Measurements from ENCODE around the gene RPS6KA5. TPM values are rescaled to one million over a fixed set of nuclear protein-coding genes. Genes with fewer than 3 reads are reported as not detected.

Gene RPS6KA5
- total RNA-seq, 1 donor from 2014 or later: 8.0 TPM

DNA sequence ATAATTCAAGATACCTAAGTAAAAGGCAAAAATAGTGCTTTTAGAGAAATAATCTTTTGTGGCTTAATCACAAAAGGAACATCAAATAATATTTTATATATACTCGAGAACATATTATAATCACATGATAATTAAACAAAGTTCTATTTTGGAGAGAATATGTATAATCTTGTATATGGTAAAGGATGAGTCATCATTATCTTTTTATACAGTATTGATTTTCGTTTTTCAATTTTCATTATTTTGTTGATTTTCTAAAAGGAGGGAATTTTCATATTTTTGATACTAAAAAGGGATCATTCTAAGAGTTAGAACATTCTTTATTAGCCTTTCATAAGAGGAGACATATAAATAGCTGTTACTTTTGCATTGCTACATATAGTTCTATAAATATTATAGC is 166.9 kb downstream of the RPS6KA5 start:
- ATAC-seq (no peak), DNase-seq (no peak)
- Histone ChIP-seq H3K9me3 (no peaks in the 10 kb centered on the region), H3K4me1 (no peaks in the 10 kb centered on the region), H3K27me3 (no peaks in the 10 kb centered on the region), H3K36me3 (peaks cover 22% of the 10 kb centered on the region), H3K27ac (no peak overlapping the region), H3K4me3 (no peak overlapping the region)
- intact Hi-C loops (cut with DNase I): no loop called here
- TF ChIP-seq, protein P1, sequence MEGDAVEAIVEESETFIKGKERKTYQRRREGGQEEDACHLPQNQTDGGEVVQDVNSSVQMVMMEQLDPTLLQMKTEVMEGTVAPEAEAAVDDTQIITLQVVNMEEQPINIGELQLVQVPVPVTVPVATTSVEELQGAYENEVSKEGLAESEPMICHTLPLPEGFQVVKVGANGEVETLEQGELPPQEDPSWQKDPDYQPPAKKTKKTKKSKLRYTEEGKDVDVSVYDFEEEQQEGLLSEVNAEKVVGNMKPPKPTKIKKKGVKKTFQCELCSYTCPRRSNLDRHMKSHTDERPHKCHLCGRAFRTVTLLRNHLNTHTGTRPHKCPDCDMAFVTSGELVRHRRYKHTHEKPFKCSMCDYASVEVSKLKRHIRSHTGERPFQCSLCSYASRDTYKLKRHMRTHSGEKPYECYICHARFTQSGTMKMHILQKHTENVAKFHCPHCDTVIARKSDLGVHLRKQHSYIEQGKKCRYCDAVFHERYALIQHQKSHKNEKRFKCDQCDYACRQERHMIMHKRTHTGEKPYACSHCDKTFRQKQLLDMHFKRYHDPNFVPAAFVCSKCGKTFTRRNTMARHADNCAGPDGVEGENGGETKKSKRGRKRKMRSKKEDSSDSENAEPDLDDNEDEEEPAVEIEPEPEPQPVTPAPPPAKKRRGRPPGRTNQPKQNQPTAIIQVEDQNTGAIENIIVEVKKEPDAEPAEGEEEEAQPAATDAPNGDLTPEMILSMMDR (IDR thresholded peaks at IDR 0.05): no peak

DNA sequence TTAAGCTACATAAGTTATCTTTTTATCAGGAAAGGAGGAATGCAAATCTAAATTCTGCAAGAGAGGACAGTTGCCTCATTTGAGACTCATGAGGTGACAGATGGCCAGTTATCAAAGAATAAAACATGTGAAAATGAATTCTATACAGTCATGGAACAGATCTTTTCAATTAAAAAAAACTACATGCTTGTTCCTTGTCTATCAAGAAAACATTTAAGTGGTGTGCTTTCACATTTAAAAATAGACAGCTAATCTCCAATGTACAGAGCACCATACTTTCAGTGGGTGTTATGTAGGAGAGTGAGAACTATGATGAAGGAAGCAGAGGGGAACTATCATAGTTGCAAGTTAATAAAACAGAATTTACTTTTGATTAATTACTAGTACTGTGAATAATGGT is 167.5 kb downstream of the RPS6KA5 start:
- no peaks in the 10 kb centered on the region for H3K9me3 ChIP-seq
- peaks cover 17% of the 10 kb centered on the region for H3K36me3 ChIP-seq
- H3K27me3 ChIP-seq: no peaks in the 10 kb centered on the region
- intact Hi-C loops (cut with DNase I): no loop called here
- H3K4me1 ChIP-seq: no peaks in the 10 kb centered on the region
- DNase-seq (no peak), ATAC-seq (no peak)
- no peak overlapping the region for H3K4me3 ChIP-seq
- no peak overlapping the region for H3K27ac ChIP-seq
- TF ChIP-seq, protein P1 (IDR thresholded peaks at IDR 0.05): no peak

DNA sequence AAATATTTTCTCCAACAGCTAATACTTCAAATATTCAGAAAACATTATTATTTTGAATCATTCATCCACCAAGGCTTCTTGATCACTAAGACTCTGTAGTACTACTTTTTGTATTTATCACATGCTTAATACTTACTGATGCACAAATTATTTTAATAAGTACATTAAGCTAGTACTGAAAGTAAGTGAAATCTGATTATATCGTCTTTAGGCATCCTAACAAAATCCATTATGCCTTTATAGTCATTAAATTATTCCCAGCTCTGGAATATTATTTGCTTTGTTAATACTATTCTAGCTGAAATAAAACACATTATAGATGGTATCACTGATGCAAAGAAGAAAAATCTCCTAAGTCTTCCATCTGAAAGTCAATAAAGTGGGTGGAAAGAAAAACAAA is 169.1 kb downstream of the RPS6KA5 start:
- ATAC-seq: no peak
- H3K4me1 ChIP-seq: no peaks in the 10 kb centered on the region
- no peaks in the 10 kb centered on the region for H3K27me3 ChIP-seq

DNA sequence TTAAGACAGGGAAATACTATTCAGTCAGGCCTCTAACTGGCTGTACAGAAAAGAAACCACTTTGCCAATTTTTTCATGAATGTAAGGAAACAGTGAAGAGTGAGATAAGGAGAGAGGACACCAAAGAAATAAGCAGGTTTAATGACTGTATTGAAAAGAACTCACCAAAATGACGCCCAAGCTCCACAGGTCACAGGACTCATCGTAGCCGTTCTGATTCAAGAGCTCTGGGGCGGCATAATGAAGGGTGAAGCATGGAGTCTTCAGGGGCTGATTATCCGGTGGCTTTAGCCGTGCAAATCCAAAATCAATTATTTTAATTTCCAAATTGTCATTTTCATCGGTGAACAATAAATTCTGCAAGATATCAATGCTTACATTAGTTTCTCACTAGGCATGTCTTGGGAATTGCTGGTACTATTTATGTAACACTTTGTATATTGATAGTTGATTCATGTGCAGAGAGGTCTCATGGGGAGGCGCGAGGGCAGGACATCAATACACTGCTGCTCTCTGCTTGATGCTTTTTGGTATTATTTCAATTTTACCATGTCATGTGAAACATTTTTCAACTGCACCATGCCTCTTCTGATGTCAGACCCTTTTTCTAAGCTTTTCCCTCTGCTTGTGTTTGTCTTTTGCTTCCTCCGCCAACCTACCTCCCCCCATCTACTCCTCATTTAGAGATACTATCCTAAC is 170.0 kb downstream of the RPS6KA5 start:
- DNase-seq: no peak
- peaks cover 6% of the 10 kb centered on the region for H3K36me3 ChIP-seq
- intact Hi-C loops (cut with DNase I): no loop called here

More for the DNA sequence above, 169.1 kb downstream of the RPS6KA5 start:
- Histone ChIP-seq H3K27ac (no peak overlapping the region), H3K4me3 (no peak overlapping the region), H3K36me3 (peaks cover 6% of the 10 kb centered on the region), H3K9me3 (no peaks in the 10 kb centered on the region)
- intact Hi-C loops (cut with DNase I): no loop called here
- TF ChIP-seq, protein P1 (IDR thresholded peaks at IDR 0.05): no peak
- no peak for DNase-seq

DNA sequence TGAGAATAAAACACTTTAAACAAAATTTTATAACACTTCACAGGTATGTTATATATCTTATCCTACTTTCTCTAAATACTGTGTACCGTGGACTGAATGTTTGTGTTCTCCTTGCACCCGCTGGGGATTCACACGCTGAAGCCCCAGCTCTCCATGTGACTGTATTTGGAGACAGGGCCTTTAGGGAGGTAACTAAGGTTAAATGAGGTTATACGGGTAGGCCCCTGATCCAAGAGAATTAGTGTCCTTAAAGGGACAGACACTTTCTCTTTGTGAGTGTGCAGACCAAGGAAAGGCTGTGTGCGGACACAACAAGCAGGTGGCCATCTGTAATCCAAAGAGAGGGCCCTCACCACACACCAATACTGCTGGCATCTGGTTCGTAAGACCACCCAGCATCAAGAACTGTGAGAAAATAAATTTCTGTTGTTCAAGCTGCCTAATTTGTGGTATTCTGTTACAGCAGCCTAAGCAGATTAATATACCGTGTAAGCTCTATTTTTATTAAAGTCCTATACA is 174.1 kb downstream of the RPS6KA5 start:
- H3K27ac ChIP-seq: no peak overlapping the region
- H3K9me3 ChIP-seq: no peaks in the 10 kb centered on the region
- intact Hi-C loops (cut with DNase I): no loop called here
- ATAC-seq (no peak), DNase-seq (no peak)
- H3K36me3 ChIP-seq: no peaks in the 10 kb centered on the region
- H3K4me1 ChIP-seq: no peaks in the 10 kb centered on the region
- no peak overlapping the region for H3K4me3 ChIP-seq
- H3K27me3 ChIP-seq: no peaks in the 10 kb centered on the region
- TF ChIP-seq, protein P1 (IDR thresholded peaks at IDR 0.05): no peak

More for the DNA sequence above, 170.0 kb downstream of the RPS6KA5 start:
- H3K4me1 ChIP-seq: no peaks in the 10 kb centered on the region
- no peak for ATAC-seq
- H3K9me3 ChIP-seq: no peaks in the 10 kb centered on the region
- TF ChIP-seq, protein P1 (IDR thresholded peaks at IDR 0.05): no peak
- H3K4me3 ChIP-seq: no peak overlapping the region
- H3K27ac ChIP-seq: no peak overlapping the region
- H3K27me3 ChIP-seq: no peaks in the 10 kb centered on the region
